Activated CD8-positive, alpha-beta memory T cell treated with anti-CD3 and anti-CD28 coated beads, Interleukin-2, amount 10 ng/mL, durations not matched to agents 7 days and 5 days (primary cell): ENCODE results near the gene ERC2. TPM values are rescaled to one million over a fixed set of nuclear protein-coding genes. Genes with fewer than 3 reads are reported as not detected.
"Not testable (repeated sequence)": the region's sequence is repeated elsewhere in the genome, so short reads cannot be mapped to it uniquely, and the experiment has no call there.

ENCODE experiments used
- ATAC-seq: fragments of 150-1000 bp; cut with Tn5 transposase; one replicate; pipeline ENCODE4 v1.10.0; 2021; ENCODE audit warnings: moderate library complexity
- CTCF ChIA-PET: fragments of 350-600 bp; sonication (Branson Sonifier 250); formaldehyde crosslinking; loops from one replicate; lab custom pipeline; 2021; ENCODE audit warnings: antibody characterized with exemption; lab: Charles Lee
- DNase-seq: peaks from one replicate; pipeline ENCODE4 v3.0.0-alpha.2; 2020
- H3K27ac Mint-ChIP-seq: one replicate; pipeline ENCODE4 v1.8.0; 2021; ENCODE audit warnings: mild to moderate bottlenecking, mixed read lengths
- H3K27me3 Mint-ChIP-seq: one replicate; pipeline ENCODE4 v1.8.0; 2021; ENCODE audit warnings: mixed read lengths
- H3K36me3 Mint-ChIP-seq: one replicate; pipeline ENCODE4 v1.8.0; 2021; ENCODE audit warnings: mild to moderate bottlenecking, mixed read lengths
- H3K4me1 Mint-ChIP-seq: one replicate; pipeline ENCODE4 v1.8.0; 2021; ENCODE audit warnings: mixed read lengths
- H3K4me3 Mint-ChIP-seq: one replicate; pipeline ENCODE4 v1.8.0; 2021; ENCODE audit warnings: mild to moderate bottlenecking, moderate library complexity, mixed read lengths
- H3K9me3 Mint-ChIP-seq: one replicate; pipeline ENCODE4 v1.8.0; 2022; ENCODE audit warnings: low read depth, mixed read lengths
- total RNA-seq, 2 experiments: library from RNA; stranded (reverse); gene quantifications; one replicate each; pipeline ENCODE4 v1.2.3, GENCODE V29; 2021

ERC2 gene
- total RNA-seq, 2 experiments from 2014 or later = not detected

GRCh38 chr3:56054844-56055243 is 413.4 kb downstream of the ERC2 start:
- ATAC-seq = no peak
- Mint-ChIP-seq H3K36me3 (no peaks in the 10 kb centered on the region), H3K9me3 (no peaks in the 10 kb centered on the region), H3K27ac (no peak overlapping the region), H3K27me3 (no peaks in the 10 kb centered on the region), H3K4me3 (no peak overlapping the region), H3K4me1 (no peaks in the 10 kb centered on the region)
- no peak for DNase-seq
- CTCF ChIA-PET = no interaction called here

DNA sequence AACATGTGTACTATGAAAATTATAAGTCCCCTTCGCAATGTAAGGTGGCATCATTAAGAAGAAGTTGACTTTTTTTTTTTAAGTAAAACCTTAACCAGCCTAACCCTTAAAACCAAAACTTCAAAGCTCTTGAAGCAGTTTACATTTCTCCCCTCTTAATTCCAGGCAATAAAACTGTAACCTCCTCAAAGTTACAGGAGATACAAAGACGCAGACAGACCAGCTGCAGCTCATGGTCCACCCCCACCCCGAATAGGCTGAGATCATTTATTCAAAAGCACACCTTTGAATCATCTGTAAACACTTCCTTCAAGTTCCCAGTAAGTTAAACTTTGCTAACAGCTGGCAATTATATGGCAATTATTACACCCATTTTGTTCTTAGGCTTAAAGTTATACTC is 414.5 kb downstream of the ERC2 start:
- Mint-ChIP-seq H3K27ac (no peak overlapping the region), H3K9me3 (no peaks in the 10 kb centered on the region), H3K4me3 (no peak overlapping the region), H3K4me1 (no peaks in the 10 kb centered on the region), H3K27me3 (no peaks in the 10 kb centered on the region), H3K36me3 (no peaks in the 10 kb centered on the region)
- no peak for DNase-seq
- no peak for ATAC-seq
- CTCF ChIA-PET = no interaction called here

DNA sequence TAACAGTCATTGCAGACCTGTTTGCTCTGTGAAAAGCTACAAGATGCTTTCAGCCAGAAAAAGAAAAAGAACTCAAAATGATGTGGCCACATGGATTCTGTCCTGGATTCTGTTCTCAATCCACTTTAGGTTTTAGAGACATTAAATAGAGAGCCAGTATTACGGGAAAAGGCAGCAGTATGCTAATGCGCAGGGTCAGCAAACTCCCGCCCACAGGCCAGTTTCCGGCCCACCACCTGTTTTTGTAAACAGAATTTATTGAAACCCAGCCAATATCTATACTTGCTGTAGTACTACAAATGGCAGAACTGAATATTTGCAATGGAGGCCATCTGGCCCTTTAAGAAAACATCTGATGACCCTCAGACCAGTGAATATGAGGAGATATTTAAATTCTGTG is 416.1 kb downstream of the ERC2 start:
- DNase-seq (no peak), ATAC-seq (no peak)
- CTCF ChIA-PET = no interaction called here

DNA sequence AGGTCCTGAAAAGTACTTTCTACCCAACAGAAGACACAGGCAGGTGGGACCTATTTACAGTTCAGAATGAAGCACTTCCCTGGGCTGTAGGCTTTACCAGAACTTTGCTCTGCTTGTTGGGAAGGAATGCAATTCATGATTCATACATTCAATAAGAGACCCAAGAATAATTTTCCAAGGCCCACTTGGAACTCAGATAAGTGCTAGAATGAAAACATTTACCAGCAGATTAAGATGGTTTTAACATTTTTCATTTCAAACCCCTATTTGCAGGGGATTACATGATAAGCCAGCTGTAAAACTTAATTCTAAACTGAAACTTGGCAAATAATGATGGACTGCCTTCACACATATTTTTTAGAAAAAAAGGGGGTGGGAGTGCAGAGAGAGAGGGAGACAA is 417.2 kb downstream of the ERC2 start:
- Mint-ChIP-seq H3K36me3 (no peaks in the 10 kb centered on the region), H3K9me3 (no peaks in the 10 kb centered on the region), H3K4me3 (no peak overlapping the region), H3K27me3 (no peaks in the 10 kb centered on the region), H3K4me1 (no peaks in the 10 kb centered on the region), H3K27ac (no peak overlapping the region)
- CTCF ChIA-PET = no interaction called here
- DNase-seq = no peak
- ATAC-seq = no peak

More for the DNA sequence above, 416.1 kb downstream of the ERC2 start:
- Mint-ChIP-seq H3K4me3 (no peak overlapping the region), H3K36me3 (no peaks in the 10 kb centered on the region), H3K27ac (no peak overlapping the region), H3K9me3 (no peaks in the 10 kb centered on the region), H3K4me1 (no peaks in the 10 kb centered on the region), H3K27me3 (no peaks in the 10 kb centered on the region)

- Mint-ChIP-seq H3K4me1 (no peaks in the 10 kb centered on the region), H3K27me3 (no peaks in the 10 kb centered on the region), H3K36me3 (no peaks in the 10 kb centered on the region), H3K27ac (no peak overlapping the region), H3K4me3 (no peak overlapping the region), H3K9me3 (no peaks in the 10 kb centered on the region)
- no peak for DNase-seq
- CTCF ChIA-PET = no interaction called here
- ATAC-seq = no peak
Observed at GRCh38 chr3:56048946-56049345, 419.3 kb downstream of the ERC2 start.

DNA sequence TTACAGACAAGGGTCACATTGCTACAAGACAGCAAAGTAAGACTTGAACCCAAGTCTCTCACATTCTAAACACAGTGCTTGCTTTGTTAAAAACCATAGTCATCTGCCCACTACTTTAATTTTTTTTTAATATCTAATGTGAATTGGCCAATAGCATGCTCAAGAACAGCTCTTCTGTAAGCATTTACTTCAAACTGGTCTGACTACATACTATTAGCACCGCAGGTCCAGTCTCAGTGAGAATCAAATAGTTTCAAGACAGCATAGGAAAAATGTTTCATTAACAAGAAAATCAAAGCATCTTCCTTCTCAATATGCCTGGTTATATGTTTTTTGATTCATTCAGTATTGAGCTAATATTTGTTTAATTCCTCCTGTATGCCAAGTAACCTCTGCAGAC is 419.9 kb downstream of the ERC2 start:
- Mint-ChIP-seq H3K9me3 (no peaks in the 10 kb centered on the region), H3K4me1 (no peaks in the 10 kb centered on the region), H3K4me3 (no peak overlapping the region), H3K27me3 (no peaks in the 10 kb centered on the region), H3K36me3 (no peaks in the 10 kb centered on the region), H3K27ac (no peak overlapping the region)
- ATAC-seq (no peak), DNase-seq (no peak)
- CTCF ChIA-PET = no interaction called here

DNA sequence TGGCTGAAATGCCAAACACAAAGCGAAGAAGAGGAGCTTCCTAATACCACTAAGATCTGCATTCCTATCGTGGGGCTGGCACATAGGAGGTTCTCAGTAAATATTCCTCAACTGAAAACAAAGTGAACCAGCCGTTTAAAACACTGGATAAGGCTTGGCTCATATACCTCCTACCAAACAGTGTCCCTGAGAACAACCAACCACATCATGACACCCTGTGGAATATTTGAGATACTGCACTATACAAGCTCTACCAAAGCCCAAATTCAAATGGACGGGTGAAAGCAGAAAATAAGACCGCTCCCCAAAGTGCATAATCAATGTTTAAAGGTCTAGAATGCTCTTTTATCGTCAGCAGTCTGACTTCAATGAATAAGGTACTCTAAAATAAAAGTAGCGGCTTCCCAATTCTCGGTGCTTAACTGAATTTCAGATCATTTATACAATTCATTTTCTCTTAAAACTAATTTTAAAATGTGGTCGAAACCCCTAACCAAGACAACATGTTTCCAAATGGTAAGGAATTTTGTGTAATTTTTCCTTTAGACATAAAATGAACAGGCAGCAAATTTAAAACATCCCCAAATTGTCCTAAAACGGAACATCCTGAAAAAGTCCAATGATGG is 425.8 kb downstream of the ERC2 start:
- no peak overlapping the region for H3K27ac Mint-ChIP-seq
- DNase-seq = no peak
- ATAC-seq = no peak
- H3K27me3 Mint-ChIP-seq = no peaks in the 10 kb centered on the region
- H3K4me1 Mint-ChIP-seq = no peaks in the 10 kb centered on the region
- H3K4me3 Mint-ChIP-seq = no peak overlapping the region
- no peaks in the 10 kb centered on the region for H3K9me3 Mint-ChIP-seq
- CTCF ChIA-PET = no interaction called here
- H3K36me3 Mint-ChIP-seq = no peaks in the 10 kb centered on the region

- DNase-seq = no peak
- H3K9me3 Mint-ChIP-seq = peaks cover 3% of the 10 kb centered on the region
- ATAC-seq = no peak
- CTCF ChIA-PET = interaction anchor here (0.7 kb wide), 1 partner anchor 29 kb away, joined by 3 read pairs; no protein-coding TSS in a partner anchor
- H3K27ac Mint-ChIP-seq = no peak overlapping the region
- H3K4me3 Mint-ChIP-seq = no peak overlapping the region
- no peaks in the 10 kb centered on the region for H3K4me1 Mint-ChIP-seq
- no peaks in the 10 kb centered on the region for H3K27me3 Mint-ChIP-seq
- H3K36me3 Mint-ChIP-seq = no peaks in the 10 kb centered on the region
Observed at GRCh38 chr3:56025326-56025725, 442.9 kb downstream of the ERC2 start.

DNA sequence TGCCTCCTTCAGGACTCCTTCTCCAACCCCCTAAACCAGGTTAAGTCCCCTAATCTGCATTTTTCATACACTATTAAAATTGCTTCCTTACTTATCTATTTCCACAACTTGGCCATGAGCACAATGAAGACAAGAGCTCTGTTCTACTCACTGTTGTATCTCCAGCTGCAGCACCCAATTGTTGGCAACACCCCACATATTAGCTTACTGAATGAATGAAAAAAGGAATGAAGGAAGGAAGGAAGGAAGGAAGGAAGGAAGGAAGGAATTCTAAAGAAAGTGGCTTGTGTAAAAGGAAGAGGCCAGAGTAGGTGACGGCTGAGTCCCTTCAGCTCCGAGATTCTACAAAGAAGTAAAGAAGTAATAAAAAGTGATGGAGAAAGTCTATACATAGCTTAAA is 444.7 kb downstream of the ERC2 start:
- Mint-ChIP-seq H3K4me3 (no peak overlapping the region), H3K27me3 (no peaks in the 10 kb centered on the region), H3K4me1 (no peaks in the 10 kb centered on the region), H3K36me3 (no peaks in the 10 kb centered on the region), H3K27ac (no peak overlapping the region), H3K9me3 (peaks cover 3% of the 10 kb centered on the region)
- ATAC-seq (no peak), DNase-seq (no peak)
- CTCF ChIA-PET = no interaction called here

- DNase-seq (no peak), ATAC-seq (no peak)
- Mint-ChIP-seq H3K9me3 (peaks cover 3% of the 10 kb centered on the region), H3K4me3 (no peak overlapping the region), H3K36me3 (no peaks in the 10 kb centered on the region), H3K27me3 (no peaks in the 10 kb centered on the region), H3K27ac (no peak overlapping the region), H3K4me1 (no peaks in the 10 kb centered on the region)
- CTCF ChIA-PET = no interaction called here
Observed at GRCh38 chr3:56022619-56023018, 445.6 kb downstream of the ERC2 start.

- ATAC-seq = no peak
- no peak overlapping the region for H3K4me3 Mint-ChIP-seq
- H3K9me3 Mint-ChIP-seq = peaks cover 3% of the 10 kb centered on the region
- no peak overlapping the region for H3K27ac Mint-ChIP-seq
- DNase-seq = no peak
- CTCF ChIA-PET = no interaction called here
- no peaks in the 10 kb centered on the region for H3K27me3 Mint-ChIP-seq
- H3K4me1 Mint-ChIP-seq = no peaks in the 10 kb centered on the region
- no peaks in the 10 kb centered on the region for H3K36me3 Mint-ChIP-seq
Observed at GRCh38 chr3:56019490-56020146, 448.6 kb downstream of the ERC2 start.

DNA sequence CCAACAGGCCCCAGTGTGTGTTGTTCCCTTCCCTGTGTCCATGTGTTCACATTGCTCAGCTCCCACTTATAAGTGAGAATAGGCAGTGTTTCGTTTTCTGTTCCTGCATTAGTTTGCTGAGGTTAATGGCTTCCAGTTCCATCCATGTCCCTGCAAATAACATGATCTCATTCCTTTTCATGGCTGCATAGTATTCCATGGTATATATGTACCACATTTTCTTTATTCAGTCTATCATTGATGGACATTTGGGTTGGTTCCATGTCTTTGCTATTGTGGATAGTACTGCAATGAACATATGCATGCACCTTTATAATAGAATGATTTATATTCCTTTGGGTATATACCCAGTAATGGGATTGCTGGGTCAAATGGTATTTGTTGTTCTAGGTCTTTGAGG is 452.9 kb downstream of the ERC2 start:
- CTCF ChIA-PET, H3K27me3 Mint-ChIP-seq, H3K4me3 Mint-ChIP-seq, H3K27ac Mint-ChIP-seq, H3K36me3 Mint-ChIP-seq, H3K4me1 Mint-ChIP-seq, ATAC-seq, H3K9me3 Mint-ChIP-seq, DNase-seq: not testable (repeated sequence)

DNA sequence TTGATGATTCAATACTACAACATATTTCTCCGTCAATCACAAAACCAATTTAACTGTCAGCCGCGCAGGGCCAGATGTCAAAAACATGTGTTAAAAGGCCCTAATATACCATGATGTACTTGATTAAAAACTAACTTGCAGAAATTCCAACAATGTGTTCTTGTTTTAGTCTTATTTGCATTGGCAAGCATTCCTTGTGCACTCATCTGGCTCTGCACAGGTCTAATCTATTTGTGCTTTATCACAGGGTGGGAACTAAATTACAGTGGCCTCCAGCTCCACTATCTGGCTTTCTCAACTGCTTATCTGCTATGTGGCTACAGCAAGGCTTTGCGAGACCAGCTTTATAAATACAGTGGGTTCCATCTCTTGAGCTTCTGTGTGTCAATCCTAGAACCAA is 455.5 kb downstream of the ERC2 start:
- CTCF ChIA-PET = no interaction called here

GRCh38 chr3:56005196-56005805 is 463.0 kb downstream of the ERC2 start:
- H3K27me3 Mint-ChIP-seq = no peaks in the 10 kb centered on the region
- ATAC-seq = no peak
- H3K4me3 Mint-ChIP-seq = no peak overlapping the region
- H3K9me3 Mint-ChIP-seq = no peaks in the 10 kb centered on the region
- no peak for DNase-seq
- peaks cover 5% of the 10 kb centered on the region for H3K4me1 Mint-ChIP-seq
- CTCF ChIA-PET = no interaction called here
- no peak overlapping the region for H3K27ac Mint-ChIP-seq
- H3K36me3 Mint-ChIP-seq = no peaks in the 10 kb centered on the region

More for the DNA sequence above, 455.5 kb downstream of the ERC2 start:
- Mint-ChIP-seq H3K27me3 (no peaks in the 10 kb centered on the region), H3K36me3 (no peaks in the 10 kb centered on the region), H3K27ac (no peak overlapping the region), H3K4me3 (no peak overlapping the region), H3K4me1 (no peaks in the 10 kb centered on the region), H3K9me3 (no peaks in the 10 kb centered on the region)
- DNase-seq = no peak
- no peak for ATAC-seq
